WERI-Rb-1 (cell line): ENCODE results near the gene INMT.

Source experiments
- DNase-seq: peaks from one replicate; pipeline ENCODE4 v3.0.0-alpha.2; 2020
- H3K27ac ChIP-seq: fragments of 250-450 bp; sonication (Bioruptor Pico); 2 replicates; pipeline ENCODE4 v1.5.1; 2020; ENCODE audit warnings: mild to moderate bottlenecking, moderate library complexity
- H3K27me3 ChIP-seq: fragments of 250-450 bp; sonication (Bioruptor Pico); 2 replicates; pipeline ENCODE4 v1.5.1; 2021; ENCODE audit warnings: mild to moderate bottlenecking, low read depth, moderate library complexity; ENCODE audit not compliant: insufficient read depth, severe bottlenecking
- H3K36me3 ChIP-seq: fragments of 250-450 bp; sonication (Bioruptor Pico); 2 replicates; pipeline ENCODE4 v1.5.1; 2020; ENCODE audit warnings: mild to moderate bottlenecking, moderate library complexity
- H3K4me3 ChIP-seq: 2 replicates; pipeline ENCODE4 v1.5.1; 2011; ENCODE audit warnings: low read depth, mild to moderate bottlenecking, control low read depth, low read length
- H3K9me3 ChIP-seq: fragments of 250-450 bp; sonication (Bioruptor Pico); 2 replicates; pipeline ENCODE4 v1.5.1; 2021; ENCODE audit warnings: mild to moderate bottlenecking, moderate library complexity; ENCODE audit not compliant: severe bottlenecking
- CTCF ChIP-seq: IDR thresholded peaks from 2 replicates; pipeline ENCODE4 v1.5.1; 2011; ENCODE audit warnings: low read depth, mild to moderate bottlenecking, control low read depth, inconsistent platforms, low read length

The INMT gene

GRCh38 chr7:30782690-30783089 is 30.8 kb downstream of the INMT start:
- DNase-seq, result no peak
- no peak for TF ChIP-seq CTCF
- Histone ChIP-seq H3K4me3 (no peak overlapping the region), H3K36me3 (peaks cover 3% of the 10 kb centered on the region; the same call in 1 of the 2 replicates), H3K27me3 (no peaks in the 10 kb centered on the region), H3K27ac (no peak overlapping the region), H3K9me3 (no peaks in the 10 kb centered on the region)

GRCh38 chr7:30785786-30786185 is 33.9 kb downstream of the INMT start:
- Histone ChIP-seq H3K9me3 (no peaks in the 10 kb centered on the region), H3K27me3 (no peaks in the 10 kb centered on the region), H3K36me3 (peaks cover 3% of the 10 kb centered on the region; the same call in 1 of the 2 replicates), H3K27ac (no peak overlapping the region), H3K4me3 (no peak overlapping the region)
- TF ChIP-seq CTCF, result no peak
- DNase-seq, result no peak

GRCh38 chr7:30787486-30787885 is 35.6 kb downstream of the INMT start:
- no peaks in the 10 kb centered on the region for H3K9me3 ChIP-seq
- H3K4me3 ChIP-seq, result no peak overlapping the region
- H3K27ac ChIP-seq, result no peak overlapping the region
- H3K36me3 ChIP-seq, result no peaks in the 10 kb centered on the region
- no peaks in the 10 kb centered on the region for H3K27me3 ChIP-seq
- no peak for TF ChIP-seq CTCF
- DNase-seq, result no peak

- Histone ChIP-seq H3K36me3 (no peaks in the 10 kb centered on the region), H3K4me3 (no peak overlapping the region), H3K27ac (no peak overlapping the region), H3K9me3 (no peaks in the 10 kb centered on the region), H3K27me3 (no peaks in the 10 kb centered on the region)
- no peak for TF ChIP-seq CTCF
- DNase-seq, result no peak
Observed at GRCh38 chr7:30788640-30789333, 36.9 kb downstream of the INMT start.

GRCh38 chr7:30789334-30789711 is 37.4 kb downstream of the INMT start:
- no peak for TF ChIP-seq CTCF
- H3K36me3 ChIP-seq, result no peaks in the 10 kb centered on the region
- no peaks in the 10 kb centered on the region for H3K27me3 ChIP-seq
- no peak for DNase-seq
- no peak overlapping the region for H3K27ac ChIP-seq
- no peak overlapping the region for H3K4me3 ChIP-seq
- no peaks in the 10 kb centered on the region for H3K9me3 ChIP-seq

- Histone ChIP-seq H3K36me3 (no peaks in the 10 kb centered on the region), H3K27me3 (no peaks in the 10 kb centered on the region), H3K9me3 (no peaks in the 10 kb centered on the region), H3K4me3 (no peak overlapping the region), H3K27ac (no peak overlapping the region)
- no peak for TF ChIP-seq CTCF
- no peak for DNase-seq
Observed at GRCh38 chr7:30790356-30790755, 38.4 kb downstream of the INMT start.
